GM12873 (cell line): Measurements from ENCODE around the gene OSBP2.

Experiments
- CTCF ChIP-seq: IDR thresholded peaks from 2 replicates; pipeline ENCODE4 v1.5.1; 2012; ENCODE audit warnings: low read depth, mild to moderate bottlenecking, moderate library complexity, low read length, control low read depth; ENCODE audit not compliant: insufficient read depth; ENCODE audit errors: missing control alignments

The OSBP2 gene

GRCh38 chr22:30749272-30749671 lies 54.6 kb downstream of the OSBP2 start:
- no peak for TF ChIP-seq CTCF

DNA sequence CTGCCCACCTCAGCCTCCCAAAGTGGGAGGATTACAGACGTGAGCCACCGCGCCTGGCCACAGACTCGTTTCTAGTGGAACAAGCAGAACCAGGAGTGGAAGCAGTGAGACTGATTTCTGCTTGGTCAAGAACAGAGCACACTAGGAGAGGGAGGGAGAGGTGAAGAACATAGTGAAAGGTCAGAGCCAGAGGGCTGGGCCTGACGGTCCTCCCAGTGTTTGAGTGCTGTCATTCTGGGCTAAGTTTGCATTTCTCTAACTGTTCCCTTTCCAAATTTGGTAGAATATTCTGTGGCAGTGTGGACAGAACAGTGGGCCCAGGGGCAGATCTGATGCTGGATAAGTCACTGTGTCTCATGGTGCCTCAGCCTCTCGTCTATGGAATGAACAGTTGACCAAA lies 55.2 kb downstream of the OSBP2 start:
- no peak for TF ChIP-seq CTCF

DNA sequence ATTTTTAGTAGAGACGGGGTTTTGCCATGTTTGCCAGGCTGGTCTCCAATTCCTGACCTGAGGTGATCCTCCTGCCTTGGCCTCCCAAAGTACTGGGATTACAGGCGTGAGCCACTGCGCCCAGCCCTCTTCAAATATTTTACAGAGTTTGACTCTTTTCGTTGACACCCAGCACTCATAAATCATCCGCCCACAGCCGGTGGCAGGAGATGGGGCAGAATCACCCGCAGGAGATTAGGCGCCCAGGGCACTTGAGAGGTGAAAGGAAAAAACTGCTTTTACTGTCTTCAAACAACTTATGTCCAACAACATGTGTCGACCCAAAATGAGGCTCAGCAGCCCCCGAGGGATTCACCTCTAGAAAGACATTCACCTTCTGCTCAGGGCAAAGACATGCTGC lies 56.9 kb downstream of the OSBP2 start:
- TF ChIP-seq CTCF, result no peak

- TF ChIP-seq CTCF, result no peak
Observed at GRCh38 chr22:30752771-30753170, 58.1 kb downstream of the OSBP2 start.

DNA sequence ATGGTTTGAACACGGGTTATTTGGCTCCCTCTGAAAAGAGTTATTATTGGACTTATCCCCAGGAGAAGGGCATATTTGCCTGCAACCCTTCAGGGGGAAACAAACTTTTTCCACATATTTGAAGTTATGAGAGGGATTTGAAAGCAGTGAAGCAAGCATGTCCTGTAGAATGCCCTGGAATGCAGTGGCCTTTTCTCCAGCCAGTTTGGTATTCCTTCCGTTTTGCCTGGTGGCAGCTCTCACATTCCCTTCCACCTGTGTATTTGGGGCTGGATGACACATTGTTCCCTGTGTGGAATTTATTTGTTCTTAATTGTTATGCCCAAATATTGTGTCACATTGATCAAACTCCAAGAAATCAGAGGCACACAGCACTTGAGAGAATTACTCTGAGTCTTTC lies 59.0 kb downstream of the OSBP2 start:
- no peak for TF ChIP-seq CTCF

DNA sequence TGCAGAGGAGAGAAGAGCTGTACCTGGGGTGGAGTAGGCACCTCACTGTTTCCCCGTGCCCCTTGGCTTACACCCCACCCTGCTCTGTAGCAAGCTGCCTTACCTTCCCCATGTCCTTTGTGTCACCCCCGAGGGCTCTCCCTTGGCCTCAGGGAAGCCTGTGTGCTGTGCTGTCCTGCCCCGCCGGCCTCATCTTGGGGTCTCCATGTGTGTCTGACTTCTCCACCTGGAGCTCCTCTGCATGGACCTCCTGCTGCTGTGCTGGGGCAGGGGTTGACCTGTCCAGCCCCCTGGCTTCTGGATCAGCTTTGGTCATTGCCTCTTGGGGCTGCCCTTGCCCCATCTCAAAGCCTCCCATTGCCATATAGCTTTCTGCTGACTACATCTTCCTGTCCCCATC lies 59.8 kb downstream of the OSBP2 start:
- TF ChIP-seq CTCF, result no peak

DNA sequence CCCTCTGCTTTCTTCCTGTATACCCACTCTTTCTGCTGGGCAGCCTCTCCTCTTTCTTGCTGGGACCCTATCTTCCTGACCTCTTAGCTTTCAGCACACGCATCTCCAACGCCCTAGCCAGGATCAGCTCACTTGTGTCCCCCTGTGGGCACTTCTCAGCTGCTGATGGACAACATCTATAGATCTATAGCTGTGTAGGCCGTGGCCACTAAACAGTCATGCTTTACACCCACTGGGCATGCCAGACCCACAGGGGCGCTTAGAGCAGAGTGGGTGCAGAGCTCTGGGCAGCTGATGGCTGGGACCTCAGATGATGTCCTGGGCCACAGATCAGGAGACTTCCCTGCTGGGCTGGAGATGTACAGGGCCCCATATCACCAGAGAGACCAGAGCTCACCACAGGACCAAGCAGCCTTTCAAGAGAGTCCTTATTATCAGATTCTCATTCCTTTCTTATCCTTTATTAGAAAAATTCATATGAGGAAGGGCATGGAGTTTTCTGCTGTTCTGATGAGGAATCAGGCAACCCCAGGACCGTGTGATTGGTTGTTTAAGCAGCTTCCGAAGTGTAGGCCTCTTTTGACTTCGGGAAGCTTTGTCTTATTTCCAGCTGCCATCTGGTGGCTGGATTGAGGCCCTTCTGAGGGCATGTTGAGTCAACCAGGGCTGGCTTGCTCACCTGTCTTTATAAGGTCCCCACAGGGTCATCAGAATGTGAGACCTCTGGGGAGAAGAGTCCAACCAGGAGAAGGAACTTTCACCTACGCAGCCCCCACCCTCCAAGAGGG lies 60.5 kb downstream of the OSBP2 start:
- TF ChIP-seq CTCF, result peak; percentile 82
